ENCODE measurements around the gene REP15. TPM values are rescaled to one million over a fixed set of nuclear protein-coding genes. Genes with fewer than 3 reads are reported as not detected.
"Not testable (repeated sequence)": the region's sequence is repeated elsewhere in the genome, so short reads cannot be mapped to it uniquely, and the experiment has no call there.

The REP15 gene
- total RNA-seq, 3 donors from 2014 or later (not counting 1 experiment from before 2014, with no cell fraction given): not detected

DNA sequence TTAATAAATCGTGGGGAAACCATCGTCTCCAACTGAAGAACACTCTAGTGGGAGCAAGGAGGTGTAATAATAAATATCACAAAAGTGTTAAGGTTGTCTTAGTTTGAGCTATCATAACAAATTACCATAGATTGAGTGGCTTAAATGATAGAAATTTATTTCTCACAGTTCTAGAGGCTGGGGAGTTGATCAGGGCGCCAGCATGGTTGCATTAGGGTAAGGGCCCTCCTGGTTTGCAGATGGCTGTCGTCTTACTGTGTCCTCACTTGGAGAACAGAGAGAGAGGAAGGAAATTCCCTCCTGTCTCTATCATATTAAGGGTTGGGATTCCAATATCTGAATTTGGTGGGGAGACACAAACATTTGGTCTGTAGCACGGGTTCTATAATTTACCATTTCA is 47.4 kb downstream of the REP15 start:
- ATAC-seq (no peak), DNase-seq (no peak)
- no peaks in the 10 kb centered on the region for H3K4me1 Mint-ChIP-seq
- no peak overlapping the region for H3K27ac Mint-ChIP-seq
- no peak overlapping the region for H3K4me3 Mint-ChIP-seq
- no peaks in the 10 kb centered on the region for H3K27me3 ChIP-seq (ENCODE audit: control insufficient read depth, insufficient read depth, low read length)
- H3K36me3 ChIP-seq (ENCODE audit: control insufficient read depth, insufficient read depth, low read length): peaks cover 25% of the 10 kb centered on the region
- no peak for TF ChIP-seq CTCF (IDR thresholded peaks at IDR 0.05)
- no peaks in the 10 kb centered on the region for H3K27me3 Mint-ChIP-seq (ENCODE audit: low read depth in 2 of 2)
- H3K27ac ChIP-seq (ENCODE audit: low read length): no peak overlapping the region
- H3K4me1 ChIP-seq (ENCODE audit: control insufficient read depth, insufficient read depth, low read length): no peaks in the 10 kb centered on the region
- peaks cover 14% of the 10 kb centered on the region for H3K36me3 Mint-ChIP-seq
- intact Hi-C loops (cut with micrococcal nuclease): no loop called here
- no peak overlapping the region for H3K4me3 ChIP-seq (ENCODE audit: low read length)
- H3K9me3 Mint-ChIP-seq: no peaks in the 10 kb centered on the region
- H3K9me3 ChIP-seq (ENCODE audit: control insufficient read depth, insufficient read depth, low read length): no peaks in the 10 kb centered on the region
- WGBS (ENCODE audit: insufficient coverage): 100% methylated on average over 4 of the region's 5 CpGs

GRCh38 chr12:27745734-27746133 is 49.5 kb downstream of the REP15 start:
- H3K9me3 Mint-ChIP-seq; H3K4me1 Mint-ChIP-seq; H3K27me3 ChIP-seq (ENCODE audit: control insufficient read depth, insufficient read depth, low read length); DNase-seq; ATAC-seq; H3K4me1 ChIP-seq (ENCODE audit: control insufficient read depth, insufficient read depth, low read length); H3K4me3 Mint-ChIP-seq; H3K4me3 ChIP-seq (ENCODE audit: low read length); H3K27ac ChIP-seq (ENCODE audit: low read length); H3K9me3 ChIP-seq (ENCODE audit: control insufficient read depth, insufficient read depth, low read length); H3K27ac Mint-ChIP-seq; intact Hi-C loops (cut with micrococcal nuclease); H3K27me3 Mint-ChIP-seq (ENCODE audit: low read depth in 2 of 2): not testable (repeated sequence)
- WGBS (ENCODE audit: insufficient coverage): 100% methylated on average over 1 of the region's 1 CpG
- peaks cover 14% of the 10 kb centered on the region for H3K36me3 ChIP-seq (ENCODE audit: control insufficient read depth, insufficient read depth, low read length)
- peaks cover 14% of the 10 kb centered on the region for H3K36me3 Mint-ChIP-seq

Other genes starting within 250 kb of the REP15 start
- gene SMCO2, start 249.7 kb upstream of the REP15 start, total RNA-seq: not detected
- 1 to 10 TPM in 2 of 3 donors, under 1 TPM in 1; 0.73 to 1.6 (median 1.4) TPM for gene PPFIBP1, start 172.2 kb upstream of the REP15 start, total RNA-seq
- gene MRPS35, start 14.4 kb downstream of the REP15 start, total RNA-seq: 10 to 100 TPM; 16.7 to 20.5 (median 18.6) TPM
- gene KLHL42, start 83.8 kb downstream of the REP15 start, total RNA-seq: 10 to 100 TPM; 11.3 to 18.8 (median 14.7) TPM
- not detected for gene MANSC4, start 83.8 kb downstream of the REP15 start, total RNA-seq

Measured in natural killer cell (primary cell).